ENCODE data around the gene RNASE1. TPM values are rescaled to one million over a fixed set of nuclear protein-coding genes. Genes with fewer than 3 reads are reported as not detected.
A peak's percentile ranks its signal among the peaks of the same experiment; 100 is the strongest.

The RNASE1 gene
- total and polyA plus RNA-seq, 9 of the 15 experiments (the other 6 are each of a cell fraction or from before 2014, with no cell fraction given): 6.4 to 33.3 (median 13.9) TPM

DNA sequence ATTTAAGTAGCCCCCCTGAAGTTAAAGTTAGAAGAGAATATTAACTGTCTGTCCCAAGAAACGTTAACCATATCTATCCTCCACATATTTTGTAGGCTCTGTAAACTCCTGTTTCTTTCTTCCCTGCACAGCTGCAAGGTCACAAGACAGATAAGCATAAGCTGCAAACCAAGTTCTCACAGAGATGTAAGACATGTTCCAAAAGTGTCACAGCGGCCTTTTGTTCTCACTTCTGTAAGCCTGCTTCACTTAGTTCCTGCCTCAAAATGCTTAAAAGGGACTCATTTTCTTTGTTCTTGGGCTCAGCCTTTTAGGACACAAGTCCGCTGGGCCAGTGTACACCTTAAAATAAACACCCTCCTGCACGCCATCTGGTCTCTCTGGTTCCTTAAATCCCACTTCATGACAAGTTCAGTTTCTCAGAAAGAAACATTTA is 3.2 kb downstream of the RNASE1 start (continued):
- TF ChIP-seq, protein P1, sequence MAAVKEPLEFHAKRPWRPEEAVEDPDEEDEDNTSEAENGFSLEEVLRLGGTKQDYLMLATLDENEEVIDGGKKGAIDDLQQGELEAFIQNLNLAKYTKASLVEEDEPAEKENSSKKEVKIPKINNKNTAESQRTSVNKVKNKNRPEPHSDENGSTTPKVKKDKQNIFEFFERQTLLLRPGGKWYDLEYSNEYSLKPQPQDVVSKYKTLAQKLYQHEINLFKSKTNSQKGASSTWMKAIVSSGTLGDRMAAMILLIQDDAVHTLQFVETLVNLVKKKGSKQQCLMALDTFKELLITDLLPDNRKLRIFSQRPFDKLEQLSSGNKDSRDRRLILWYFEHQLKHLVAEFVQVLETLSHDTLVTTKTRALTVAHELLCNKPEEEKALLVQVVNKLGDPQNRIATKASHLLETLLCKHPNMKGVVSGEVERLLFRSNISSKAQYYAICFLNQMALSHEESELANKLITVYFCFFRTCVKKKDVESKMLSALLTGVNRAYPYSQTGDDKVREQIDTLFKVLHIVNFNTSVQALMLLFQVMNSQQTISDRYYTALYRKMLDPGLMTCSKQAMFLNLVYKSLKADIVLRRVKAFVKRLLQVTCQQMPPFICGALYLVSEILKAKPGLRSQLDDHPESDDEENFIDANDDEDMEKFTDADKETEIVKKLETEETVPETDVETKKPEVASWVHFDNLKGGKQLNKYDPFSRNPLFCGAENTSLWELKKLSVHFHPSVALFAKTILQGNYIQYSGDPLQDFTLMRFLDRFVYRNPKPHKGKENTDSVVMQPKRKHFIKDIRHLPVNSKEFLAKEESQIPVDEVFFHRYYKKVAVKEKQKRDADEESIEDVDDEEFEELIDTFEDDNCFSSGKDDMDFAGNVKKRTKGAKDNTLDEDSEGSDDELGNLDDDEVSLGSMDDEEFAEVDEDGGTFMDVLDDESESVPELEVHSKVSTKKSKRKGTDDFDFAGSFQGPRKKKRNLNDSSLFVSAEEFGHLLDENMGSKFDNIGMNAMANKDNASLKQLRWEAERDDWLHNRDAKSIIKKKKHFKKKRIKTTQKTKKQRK (IDR thresholded peaks at IDR 0.05; ENCODE audit: borderline replicate concordance, low read depth, low read length): no peak
- TF ChIP-seq, protein P2, sequence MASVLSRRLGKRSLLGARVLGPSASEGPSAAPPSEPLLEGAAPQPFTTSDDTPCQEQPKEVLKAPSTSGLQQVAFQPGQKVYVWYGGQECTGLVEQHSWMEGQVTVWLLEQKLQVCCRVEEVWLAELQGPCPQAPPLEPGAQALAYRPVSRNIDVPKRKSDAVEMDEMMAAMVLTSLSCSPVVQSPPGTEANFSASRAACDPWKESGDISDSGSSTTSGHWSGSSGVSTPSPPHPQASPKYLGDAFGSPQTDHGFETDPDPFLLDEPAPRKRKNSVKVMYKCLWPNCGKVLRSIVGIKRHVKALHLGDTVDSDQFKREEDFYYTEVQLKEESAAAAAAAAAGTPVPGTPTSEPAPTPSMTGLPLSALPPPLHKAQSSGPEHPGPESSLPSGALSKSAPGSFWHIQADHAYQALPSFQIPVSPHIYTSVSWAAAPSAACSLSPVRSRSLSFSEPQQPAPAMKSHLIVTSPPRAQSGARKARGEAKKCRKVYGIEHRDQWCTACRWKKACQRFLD (CRISPR knock-in tag; IDR thresholded peaks at IDR 0.05): no peak
- TF ChIP-seq HMG20A (CRISPR knock-in tag; conservative IDR thresholded peaks at IDR 0.05) (no peak), RBM39 (optimal IDR thresholded peaks at IDR 0.05; ENCODE audit: low read depth, low read length) (no peak), MCM7 (IDR thresholded peaks at IDR 0.05) (no peak), CBFA2T2 (conservative IDR thresholded peaks at IDR 0.05) (peak; percentile 80), CBFA2T3 (IDR thresholded peaks at IDR 0.05) (peak; percentile 87), NFIC (IDR thresholded peaks at IDR 0.05) (peak; percentile 54; the same call in 1 of the 2 replicates), DPF2 (IDR thresholded peaks at IDR 0.05) (peak; percentile 63), ZNF830 (CRISPR knock-in tag; IDR thresholded peaks at IDR 0.05) (no peak), TBL1XR1 (IDR thresholded peaks at IDR 0.05; ENCODE audit: low read length in 2 of 2) (0 out of 4 replicates have a peak, but pooled peaks of 1 of the 2 experiments have one; percentile 36), SNRNP70 (optimal IDR thresholded peaks at IDR 0.05; ENCODE audit: low read depth, low read length) (no peak), ARID1B (IDR thresholded peaks at IDR 0.05) (peak; percentile 89), CBX1 (IDR thresholded peaks at IDR 0.05; ENCODE audit: low read depth) (no peak)
- TF ChIP-seq, protein P3, sequence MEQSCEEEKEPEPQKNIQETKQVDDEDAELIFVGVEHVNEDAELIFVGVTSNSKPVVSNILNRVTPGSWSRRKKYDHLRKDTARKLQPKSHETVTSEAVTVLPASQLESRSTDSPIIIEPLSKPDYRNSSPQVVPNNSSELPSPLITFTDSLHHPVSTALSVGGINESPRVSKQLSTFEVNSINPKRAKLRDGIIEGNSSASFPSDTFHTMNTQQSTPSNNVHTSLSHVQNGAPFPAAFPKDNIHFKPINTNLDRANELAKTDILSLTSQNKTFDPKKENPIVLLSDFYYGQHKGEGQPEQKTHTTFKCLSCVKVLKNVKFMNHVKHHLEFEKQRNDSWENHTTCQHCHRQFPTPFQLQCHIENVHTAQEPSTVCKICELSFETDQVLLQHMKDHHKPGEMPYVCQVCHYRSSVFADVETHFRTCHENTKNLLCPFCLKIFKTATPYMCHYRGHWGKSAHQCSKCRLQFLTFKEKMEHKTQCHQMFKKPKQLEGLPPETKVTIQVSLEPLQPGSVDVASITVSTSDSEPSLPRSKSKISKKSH (CRISPR knock-in tag; IDR thresholded peaks at IDR 0.05): no peak
- TF ChIP-seq, protein P4, sequence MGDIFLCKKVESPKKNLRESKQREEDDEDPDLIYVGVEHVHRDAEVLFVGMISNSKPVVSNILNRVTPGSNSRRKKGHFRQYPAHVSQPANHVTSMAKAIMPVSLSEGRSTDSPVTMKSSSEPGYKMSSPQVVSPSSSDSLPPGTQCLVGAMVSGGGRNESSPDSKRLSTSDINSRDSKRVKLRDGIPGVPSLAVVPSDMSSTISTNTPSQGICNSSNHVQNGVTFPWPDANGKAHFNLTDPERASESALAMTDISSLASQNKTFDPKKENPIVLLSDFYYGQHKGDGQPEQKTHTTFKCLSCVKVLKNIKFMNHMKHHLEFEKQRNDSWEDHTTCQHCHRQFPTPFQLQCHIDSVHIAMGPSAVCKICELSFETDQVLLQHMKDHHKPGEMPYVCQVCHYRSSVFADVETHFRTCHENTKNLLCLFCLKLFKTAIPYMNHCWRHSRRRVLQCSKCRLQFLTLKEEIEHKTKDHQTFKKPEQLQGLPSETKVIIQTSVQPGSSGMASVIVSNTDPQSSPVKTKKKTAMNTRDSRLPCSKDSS (IDR thresholded peaks at IDR 0.05; ENCODE audit: low read depth, partially characterized antibody): no peak
- TF ChIP-seq, protein P5, sequence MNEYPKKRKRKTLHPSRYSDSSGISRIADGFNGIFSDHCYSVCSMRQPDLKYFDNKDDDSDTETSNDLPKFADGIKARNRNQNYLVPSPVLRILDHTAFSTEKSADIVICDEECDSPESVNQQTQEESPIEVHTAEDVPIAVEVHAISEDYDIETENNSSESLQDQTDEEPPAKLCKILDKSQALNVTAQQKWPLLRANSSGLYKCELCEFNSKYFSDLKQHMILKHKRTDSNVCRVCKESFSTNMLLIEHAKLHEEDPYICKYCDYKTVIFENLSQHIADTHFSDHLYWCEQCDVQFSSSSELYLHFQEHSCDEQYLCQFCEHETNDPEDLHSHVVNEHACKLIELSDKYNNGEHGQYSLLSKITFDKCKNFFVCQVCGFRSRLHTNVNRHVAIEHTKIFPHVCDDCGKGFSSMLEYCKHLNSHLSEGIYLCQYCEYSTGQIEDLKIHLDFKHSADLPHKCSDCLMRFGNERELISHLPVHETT (CRISPR knock-in tag; conservative IDR thresholded peaks at IDR 0.05 in 1 of 2, IDR thresholded peaks at IDR 0.05 in 1 of 2): peak in 1 of 2 experiments; percentile 66; a peak in 1 of 4 replicates
- TF ChIP-seq, protein P6, sequence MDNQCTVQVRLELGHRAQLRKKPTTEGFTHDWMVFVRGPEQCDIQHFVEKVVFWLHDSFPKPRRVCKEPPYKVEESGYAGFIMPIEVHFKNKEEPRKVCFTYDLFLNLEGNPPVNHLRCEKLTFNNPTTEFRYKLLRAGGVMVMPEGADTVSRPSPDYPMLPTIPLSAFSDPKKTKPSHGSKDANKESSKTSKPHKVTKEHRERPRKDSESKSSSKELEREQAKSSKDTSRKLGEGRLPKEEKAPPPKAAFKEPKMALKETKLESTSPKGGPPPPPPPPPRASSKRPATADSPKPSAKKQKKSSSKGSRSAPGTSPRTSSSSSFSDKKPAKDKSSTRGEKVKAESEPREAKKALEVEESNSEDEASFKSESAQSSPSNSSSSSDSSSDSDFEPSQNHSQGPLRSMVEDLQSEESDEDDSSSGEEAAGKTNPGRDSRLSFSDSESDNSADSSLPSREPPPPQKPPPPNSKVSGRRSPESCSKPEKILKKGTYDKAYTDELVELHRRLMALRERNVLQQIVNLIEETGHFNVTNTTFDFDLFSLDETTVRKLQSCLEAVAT (IDR thresholded peaks at IDR 0.05): 0 out of 4 replicates have a peak, but pooled peaks of 1 of the 2 experiments have one; percentile 17

Data from K562 (cell line).